Astrocyte (in vitro differentiated cells and primary cell): Measurements from ENCODE around the gene CCSER2.

Experiments
- EZH2 ChIP-seq: IDR thresholded peaks from 2 replicates; pipeline ENCODE4 v1.6.1; 2012; ENCODE audit warnings: mild to moderate bottlenecking, low read length, inconsistent platforms; ENCODE audit not compliant: insufficient read depth
- TF ChIP-seq, protein P1 (sequence below): IDR thresholded peaks from 2 replicates; pipeline ENCODE4 v1.5.1; 2011; ENCODE audit warnings: low read depth, mild to moderate bottlenecking, inconsistent platforms, low read length, moderate library complexity; ENCODE audit not compliant: insufficient read depth

DNA sequence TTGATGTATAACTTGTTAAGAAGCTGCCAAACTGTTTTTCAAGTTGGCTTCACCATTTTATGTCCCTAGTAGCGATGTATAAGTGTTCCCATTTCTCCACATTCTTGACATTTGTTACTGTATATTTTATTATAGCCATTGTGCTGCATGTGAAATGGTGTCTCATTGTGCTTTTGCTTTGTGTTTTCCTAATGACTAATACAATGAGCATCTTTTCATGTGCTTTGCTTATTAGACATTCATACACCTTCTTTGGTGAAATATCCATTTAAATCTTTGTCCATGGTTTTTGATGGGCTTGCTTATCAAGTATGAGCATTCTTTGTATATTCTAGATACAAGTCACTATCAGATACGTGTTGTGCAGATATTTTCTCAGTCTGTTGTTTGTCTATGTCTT, 203.0 kb downstream of the CCSER2 start:
- TF ChIP-seq, protein P1, sequence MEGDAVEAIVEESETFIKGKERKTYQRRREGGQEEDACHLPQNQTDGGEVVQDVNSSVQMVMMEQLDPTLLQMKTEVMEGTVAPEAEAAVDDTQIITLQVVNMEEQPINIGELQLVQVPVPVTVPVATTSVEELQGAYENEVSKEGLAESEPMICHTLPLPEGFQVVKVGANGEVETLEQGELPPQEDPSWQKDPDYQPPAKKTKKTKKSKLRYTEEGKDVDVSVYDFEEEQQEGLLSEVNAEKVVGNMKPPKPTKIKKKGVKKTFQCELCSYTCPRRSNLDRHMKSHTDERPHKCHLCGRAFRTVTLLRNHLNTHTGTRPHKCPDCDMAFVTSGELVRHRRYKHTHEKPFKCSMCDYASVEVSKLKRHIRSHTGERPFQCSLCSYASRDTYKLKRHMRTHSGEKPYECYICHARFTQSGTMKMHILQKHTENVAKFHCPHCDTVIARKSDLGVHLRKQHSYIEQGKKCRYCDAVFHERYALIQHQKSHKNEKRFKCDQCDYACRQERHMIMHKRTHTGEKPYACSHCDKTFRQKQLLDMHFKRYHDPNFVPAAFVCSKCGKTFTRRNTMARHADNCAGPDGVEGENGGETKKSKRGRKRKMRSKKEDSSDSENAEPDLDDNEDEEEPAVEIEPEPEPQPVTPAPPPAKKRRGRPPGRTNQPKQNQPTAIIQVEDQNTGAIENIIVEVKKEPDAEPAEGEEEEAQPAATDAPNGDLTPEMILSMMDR: no peak
- TF ChIP-seq EZH2: no peak
